SK-N-SH (cell line): ENCODE data around the gene FIGNL1.

ENCODE experiments used
- EZH2phosphoT487 ChIP-seq: fragments of 200-600 bp; sonication (generic); IDR thresholded peaks from 2 replicates; pipeline ENCODE4 v1.6.1; 2017; ENCODE audit warnings: low read depth, mixed run types, mild to moderate bottlenecking, antibody characterized with exemption, moderate library complexity, borderline replicate concordance
- GABPA ChIP-seq: IDR thresholded peaks from 2 replicates; pipeline ENCODE4 v1.4.0; 2012; ENCODE audit warnings: low read depth, mild to moderate bottlenecking
- JUND ChIP-seq: IDR thresholded peaks from 2 replicates; pipeline ENCODE4 v1.4.0; 2012
- MXI1 ChIP-seq: IDR thresholded peaks from 2 replicates; pipeline ENCODE4 v1.6.1; 2012; ENCODE audit warnings: mild to moderate bottlenecking, low read depth, low read length, improper control_type of control experiment
- YY1 ChIP-seq: IDR thresholded peaks from 2 replicates; pipeline ENCODE4 v1.4.0; 2012; ENCODE audit warnings: low read depth, mild to moderate bottlenecking
- TF ChIP-seq, protein P1 (sequence below): fragments of 200-600 bp; sonication (generic); IDR thresholded peaks from 2 replicates; pipeline ENCODE4 v1.6.1; 2017; ENCODE audit warnings: antibody characterized with exemption, mild to moderate bottlenecking, moderate library complexity
- TF ChIP-seq, protein P2 (sequence below): fragments of 150-350 bp; IDR thresholded peaks from 2 replicates; pipeline ENCODE4 v1.6.1; 2017; ENCODE audit warnings: antibody characterized with exemption, low read length, low read depth, borderline replicate concordance

DNA sequence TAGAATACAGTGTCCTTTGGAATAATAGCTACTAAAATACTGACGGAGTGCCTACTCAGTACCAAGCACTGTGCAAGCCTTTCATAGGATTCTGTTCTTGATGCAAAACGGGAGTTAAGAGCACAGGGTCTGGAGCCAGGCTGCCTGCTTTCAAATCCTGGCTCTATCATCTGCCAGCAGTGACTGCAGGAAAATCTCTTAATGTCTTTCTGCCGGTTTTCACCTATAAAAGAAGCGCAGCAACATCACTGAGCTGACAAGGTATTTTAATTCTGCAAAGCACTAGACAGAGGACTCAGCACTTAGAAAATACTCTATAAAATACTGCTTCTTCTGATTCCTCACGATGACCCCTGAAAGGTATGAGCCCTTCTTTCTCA lies 659 bp downstream of the FIGNL1 start:
- TF ChIP-seq EZH2phosphoT487: no peak
- TF ChIP-seq, protein P1, sequence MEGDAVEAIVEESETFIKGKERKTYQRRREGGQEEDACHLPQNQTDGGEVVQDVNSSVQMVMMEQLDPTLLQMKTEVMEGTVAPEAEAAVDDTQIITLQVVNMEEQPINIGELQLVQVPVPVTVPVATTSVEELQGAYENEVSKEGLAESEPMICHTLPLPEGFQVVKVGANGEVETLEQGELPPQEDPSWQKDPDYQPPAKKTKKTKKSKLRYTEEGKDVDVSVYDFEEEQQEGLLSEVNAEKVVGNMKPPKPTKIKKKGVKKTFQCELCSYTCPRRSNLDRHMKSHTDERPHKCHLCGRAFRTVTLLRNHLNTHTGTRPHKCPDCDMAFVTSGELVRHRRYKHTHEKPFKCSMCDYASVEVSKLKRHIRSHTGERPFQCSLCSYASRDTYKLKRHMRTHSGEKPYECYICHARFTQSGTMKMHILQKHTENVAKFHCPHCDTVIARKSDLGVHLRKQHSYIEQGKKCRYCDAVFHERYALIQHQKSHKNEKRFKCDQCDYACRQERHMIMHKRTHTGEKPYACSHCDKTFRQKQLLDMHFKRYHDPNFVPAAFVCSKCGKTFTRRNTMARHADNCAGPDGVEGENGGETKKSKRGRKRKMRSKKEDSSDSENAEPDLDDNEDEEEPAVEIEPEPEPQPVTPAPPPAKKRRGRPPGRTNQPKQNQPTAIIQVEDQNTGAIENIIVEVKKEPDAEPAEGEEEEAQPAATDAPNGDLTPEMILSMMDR: no peak
- TF ChIP-seq GABPA: no peak
- TF ChIP-seq, protein P2, sequence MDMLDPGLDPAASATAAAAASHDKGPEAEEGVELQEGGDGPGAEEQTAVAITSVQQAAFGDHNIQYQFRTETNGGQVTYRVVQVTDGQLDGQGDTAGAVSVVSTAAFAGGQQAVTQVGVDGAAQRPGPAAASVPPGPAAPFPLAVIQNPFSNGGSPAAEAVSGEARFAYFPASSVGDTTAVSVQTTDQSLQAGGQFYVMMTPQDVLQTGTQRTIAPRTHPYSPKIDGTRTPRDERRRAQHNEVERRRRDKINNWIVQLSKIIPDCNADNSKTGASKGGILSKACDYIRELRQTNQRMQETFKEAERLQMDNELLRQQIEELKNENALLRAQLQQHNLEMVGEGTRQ: no peak
- no peak for TF ChIP-seq MXI1
- no peak for TF ChIP-seq JUND
- no peak for TF ChIP-seq YY1
